Thyroid gland (tissue), 4 donors: ENCODE results near the gene WRAP73. TPM values are rescaled to one million over a fixed set of nuclear protein-coding genes. Genes with fewer than 3 reads are reported as not detected.
A peak's percentile ranks its signal among the peaks of the same experiment; 100 is the strongest.

Experiments used
- DNase-seq, 2 donors: peaks; one replicate each; pipeline ENCODE4 v3.0.0-alpha.2; 2019
- H3K27ac ChIP-seq, 3 donors: fragments of 200-600 bp; sonication (generic); 1 replicate in 2 of 3; 2 replicates in 1 of 3; pipeline ENCODE4 v1.5.1; 2016 to 2019; ENCODE audit warnings: mild to moderate bottlenecking in 1 of 3, moderate library complexity in 1 of 3
- H3K27me3 ChIP-seq: fragments of 200-600 bp; sonication (generic); one replicate; pipeline ENCODE4 v1.5.1; 2019
- H3K36me3 ChIP-seq, 2 donors: fragments of 200-600 bp; sonication (generic); one replicate each; pipeline ENCODE4 v1.5.1; 2016 to 2019
- H3K4me1 ChIP-seq, 2 donors: fragments of 200-600 bp; sonication (generic); one replicate each; pipeline ENCODE4 v1.5.1; 2017 to 2019
- H3K4me3 ChIP-seq, 3 donors: fragments of 200-600 bp; sonication (generic); replicated peaks in 1 of 3; 1 replicate in 2 of 3; 2 replicates in 1 of 3; pipeline ENCODE4 v1.5.1; 2016; ENCODE audit warnings: mild to moderate bottlenecking in 1 of 3
- H3K9me3 ChIP-seq: fragments of 200-600 bp; sonication (generic); one replicate; pipeline ENCODE4 v1.5.1; 2017
- POLR2A ChIP-seq, 2 donors: fragments of 450-650 bp; IDR thresholded peaks; one replicate each; pipeline ENCODE4 v1.6.1; 2017; ENCODE audit warnings: antibody characterized with exemption in 2 of 2, mild to moderate bottlenecking in 2 of 2, moderate library complexity in 1 of 2
- WGBS, 2 donors: methylation state at CpG; one replicate each; pipeline ENCODE4 v1.1.5; 2017; 5-methylcytosine and 5-hydroxymethylcytosine counted together
- intact Hi-C: fragments of 100-400 bp; cut with DNase I; formaldehyde crosslinking; loops from one replicate; pipeline ENCODE4 v1.15.1; 2023
- total RNA-seq, 4 donors: library from RNA; depleted of rRNA; stranded (reverse); fragments of >200 nt; gene quantifications; one replicate each; pipeline ENCODE4 v1.2.3, GENCODE V29; 2016
- TF ChIP-seq, protein P1 (sequence below), 6 experiments: fragments of 200-600 bp in 3 of 6; fragments of 450-650 bp in 3 of 6; sonication (generic) in 3 of 6; IDR thresholded peaks; one replicate each; pipeline ENCODE4 v1.5.1; 2016 to 2019; ENCODE audit warnings: antibody characterized with exemption in 6 of 6, mild to moderate bottlenecking in 2 of 6, inconsistent platforms in 1 of 6, moderate library complexity in 1 of 6

The WRAP73 gene
- total RNA-seq, 4 donors from 2014 or later = 18.5 to 44.0 (median 21.0) TPM

DNA sequence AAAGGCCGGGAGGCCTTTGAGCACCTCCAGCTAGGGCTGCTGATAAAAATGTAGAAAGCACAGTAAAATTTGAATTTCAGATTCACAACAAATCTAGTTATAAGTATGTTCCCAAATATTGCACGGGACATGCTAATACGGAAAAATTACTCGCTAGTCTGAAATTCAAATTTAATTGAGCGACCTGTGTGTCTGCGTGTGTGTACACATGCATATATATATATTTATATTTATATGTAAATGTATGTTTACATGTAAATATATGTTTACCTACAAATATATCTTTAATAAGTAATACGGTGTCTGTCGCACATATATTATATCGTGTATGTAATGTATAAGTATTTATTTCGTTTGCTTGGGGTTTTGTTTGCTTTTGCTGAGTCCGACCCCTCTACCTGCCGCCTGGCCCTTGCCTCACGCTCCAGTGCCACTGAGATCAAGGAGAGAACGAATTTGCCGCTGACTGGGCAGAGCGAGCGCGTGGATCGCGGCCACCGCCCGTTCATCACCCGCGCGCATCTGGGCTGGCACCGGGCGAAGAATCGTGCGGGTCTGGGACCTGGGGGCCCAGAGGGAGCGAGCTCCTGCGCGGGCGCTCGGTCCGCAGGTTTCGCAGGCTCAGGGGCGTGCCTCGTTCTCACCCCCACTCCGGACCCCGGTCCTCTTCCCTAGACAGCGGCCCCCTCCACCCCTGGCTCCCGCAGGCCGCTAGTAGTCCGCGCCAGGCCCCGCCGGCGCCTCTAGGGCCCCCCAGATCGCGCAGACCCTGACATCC, 534 bp upstream of the WRAP73 start:
- no peak for TF ChIP-seq POLR2A (IDR thresholded peaks at IDR 0.05)
- TF ChIP-seq, protein P1, sequence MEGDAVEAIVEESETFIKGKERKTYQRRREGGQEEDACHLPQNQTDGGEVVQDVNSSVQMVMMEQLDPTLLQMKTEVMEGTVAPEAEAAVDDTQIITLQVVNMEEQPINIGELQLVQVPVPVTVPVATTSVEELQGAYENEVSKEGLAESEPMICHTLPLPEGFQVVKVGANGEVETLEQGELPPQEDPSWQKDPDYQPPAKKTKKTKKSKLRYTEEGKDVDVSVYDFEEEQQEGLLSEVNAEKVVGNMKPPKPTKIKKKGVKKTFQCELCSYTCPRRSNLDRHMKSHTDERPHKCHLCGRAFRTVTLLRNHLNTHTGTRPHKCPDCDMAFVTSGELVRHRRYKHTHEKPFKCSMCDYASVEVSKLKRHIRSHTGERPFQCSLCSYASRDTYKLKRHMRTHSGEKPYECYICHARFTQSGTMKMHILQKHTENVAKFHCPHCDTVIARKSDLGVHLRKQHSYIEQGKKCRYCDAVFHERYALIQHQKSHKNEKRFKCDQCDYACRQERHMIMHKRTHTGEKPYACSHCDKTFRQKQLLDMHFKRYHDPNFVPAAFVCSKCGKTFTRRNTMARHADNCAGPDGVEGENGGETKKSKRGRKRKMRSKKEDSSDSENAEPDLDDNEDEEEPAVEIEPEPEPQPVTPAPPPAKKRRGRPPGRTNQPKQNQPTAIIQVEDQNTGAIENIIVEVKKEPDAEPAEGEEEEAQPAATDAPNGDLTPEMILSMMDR (IDR thresholded peaks at IDR 0.05) = no peak
- DNase-seq = no peak
- H3K36me3 ChIP-seq = peaks cover 6 to 7% of the 10 kb centered on the region in 2 donors
- intact Hi-C loops = no loop called here
- no peak overlapping the region for H3K27ac ChIP-seq
- H3K27me3 ChIP-seq = peaks cover 17% of the 10 kb centered on the region
- 8 to 10% methylated on average over 35 to 39 of the region's 50 CpGs for WGBS, 2 donors
- H3K9me3 ChIP-seq = no peaks in the 10 kb centered on the region
- H3K4me1 ChIP-seq = peaks cover 27 to 38% of the 10 kb centered on the region in 2 donors
- peak overlapping the region in 1 of 3 donors; percentile 89 for H3K4me3 ChIP-seq

DNA sequence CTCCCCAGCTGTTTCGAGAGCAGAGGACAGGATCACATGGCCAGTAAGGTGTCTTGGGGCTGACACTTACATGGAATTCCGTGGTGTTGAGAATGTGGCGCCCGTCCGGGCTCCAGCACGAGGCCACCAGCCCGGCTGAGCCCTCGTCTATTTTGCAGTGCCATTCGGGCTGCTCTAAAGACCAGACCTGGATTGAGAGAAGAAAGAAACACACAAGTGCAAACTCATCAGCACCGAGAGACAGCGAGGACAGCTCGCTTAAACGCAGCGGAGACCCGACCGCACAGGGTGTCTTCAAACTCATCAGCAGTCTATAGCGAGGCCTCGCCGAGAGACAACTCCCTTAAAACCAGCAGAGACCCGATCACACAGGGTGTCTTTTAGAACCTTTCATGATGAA, 3.3 kb downstream of the WRAP73 start:
- no peak overlapping the region for H3K4me3 ChIP-seq
- H3K4me1 ChIP-seq = peaks cover 22 to 25% of the 10 kb centered on the region in 2 donors
- DNase-seq = no peak
- no peak overlapping the region for H3K27ac ChIP-seq
- intact Hi-C loops = loop anchor here (10.0 kb wide), 1 partner anchor 148 kb away; the partner anchor contains the start of gene LRRC47
- TF ChIP-seq POLR2A (IDR thresholded peaks at IDR 0.05) = no peak
- TF ChIP-seq, protein P1 (IDR thresholded peaks at IDR 0.05) = no peak
- H3K27me3 ChIP-seq = peaks cover 11% of the 10 kb centered on the region
- WGBS, 2 donors = 93 to 95% methylated on average over 20 of the region's 20 CpGs
- no peaks in the 10 kb centered on the region for H3K9me3 ChIP-seq
- peaks cover 7% of the 10 kb centered on the region in 2 donors for H3K36me3 ChIP-seq

DNA sequence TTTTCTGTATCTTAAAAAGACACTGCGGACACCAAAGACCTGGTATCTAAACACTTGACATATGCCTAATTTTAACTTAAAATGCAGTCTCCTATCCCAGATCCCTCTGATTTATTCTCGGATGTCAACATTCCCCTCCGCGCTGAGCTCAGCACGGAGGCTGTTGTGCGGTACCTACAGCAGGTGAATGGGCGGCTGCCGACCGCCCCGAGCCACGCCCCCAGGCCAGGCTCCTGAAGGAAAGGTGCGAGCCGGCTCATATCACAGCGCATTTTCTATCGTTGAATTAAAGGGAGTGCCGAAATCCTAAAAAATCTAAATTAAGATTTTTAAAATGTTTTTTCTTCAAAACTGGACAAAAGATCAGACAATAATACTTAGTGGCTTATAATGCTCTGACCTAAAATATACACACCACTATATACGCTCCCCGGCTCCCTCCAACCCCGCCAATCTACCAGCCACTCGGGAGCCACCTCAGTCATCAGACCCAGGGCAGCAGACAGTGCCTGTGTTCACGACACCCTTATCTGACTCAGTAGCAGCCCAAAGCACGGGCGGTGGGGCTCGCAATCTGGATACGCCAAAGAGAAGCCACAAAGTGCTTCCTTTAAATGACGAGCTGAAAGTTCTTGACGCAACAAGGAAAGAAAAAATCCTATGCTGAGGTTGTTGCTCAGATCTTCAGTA, 4.1 kb downstream of the WRAP73 start:
- no peak overlapping the region for H3K4me3 ChIP-seq
- 94 to 95% methylated on average over 27 of the region's 27 CpGs for WGBS, 2 donors
- peaks cover 15 to 17% of the 10 kb centered on the region in 2 donors for H3K4me1 ChIP-seq
- peaks cover 7% of the 10 kb centered on the region in 2 donors for H3K36me3 ChIP-seq
- no peaks in the 10 kb centered on the region for H3K9me3 ChIP-seq
- DNase-seq = no peak
- H3K27me3 ChIP-seq = peaks cover 4% of the 10 kb centered on the region
- TF ChIP-seq POLR2A (IDR thresholded peaks at IDR 0.05) = no peak
- TF ChIP-seq, protein P1 (IDR thresholded peaks at IDR 0.05) = no peak
- no peak overlapping the region for H3K27ac ChIP-seq
- intact Hi-C loops = loop anchor here (10.0 kb wide), 1 partner anchor 149 kb away; the partner anchor contains the start of gene LRRC47

DNA sequence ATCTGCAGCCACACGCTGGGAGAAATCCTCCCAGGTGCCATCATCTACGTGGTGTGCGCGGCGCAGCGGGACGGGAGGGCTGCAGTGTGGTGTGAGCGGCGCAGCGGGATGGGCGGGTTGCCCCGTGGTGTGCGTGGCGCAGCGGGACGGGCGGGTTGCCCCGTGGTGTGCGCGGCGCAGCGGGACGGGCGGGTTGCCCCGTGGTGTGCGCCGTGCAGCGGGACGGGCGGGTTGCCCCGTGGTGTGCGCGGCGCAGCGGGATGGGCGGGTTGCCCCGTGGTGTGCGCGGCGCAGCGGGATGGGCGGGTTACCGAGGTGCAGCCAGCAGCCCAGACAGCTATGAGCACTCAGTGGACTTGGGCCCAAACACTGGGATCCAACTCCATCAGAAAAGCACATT, 4.7 kb downstream of the WRAP73 start:
- no peak for DNase-seq

More for the DNA sequence above, 4.7 kb downstream of the WRAP73 start:
- no peaks in the 10 kb centered on the region for H3K9me3 ChIP-seq
- no peak for TF ChIP-seq POLR2A (IDR thresholded peaks at IDR 0.05)
- TF ChIP-seq, protein P1 (IDR thresholded peaks at IDR 0.05) = no peak
- no peak overlapping the region for H3K27ac ChIP-seq
- 84 to 94% methylated on average over 36 to 37 of the region's 43 CpGs for WGBS, 2 donors
- H3K27me3 ChIP-seq = no peaks in the 10 kb centered on the region
- H3K4me3 ChIP-seq = no peak overlapping the region
- peaks cover 7% of the 10 kb centered on the region in 2 donors for H3K36me3 ChIP-seq
- intact Hi-C loops = loop anchor here (10.0 kb wide), 1 partner anchor 150 kb away; the partner anchor contains the start of gene LRRC47
- peaks cover 10 to 12% of the 10 kb centered on the region in 2 donors for H3K4me1 ChIP-seq
